ENCODE data around the gene IGF1R. TPM values are rescaled to one million over a fixed set of nuclear protein-coding genes. Genes with fewer than 3 reads are reported as not detected.

The IGF1R gene
- total and polyA plus RNA-seq, 2 of the 13 experiments (the other 11 are each of a cell fraction or from before 2014, with no cell fraction given): 15.9 to 18.4 TPM

GRCh38 chr15:98734466-98735199, 86.3 kb downstream of the IGF1R start (continued):
- TF ChIP-seq UBTF (CRISPR knock-in tag; IDR thresholded peaks at IDR 0.05) (no peak), ZNF761 (CRISPR knock-in tag; conservative IDR thresholded peaks at IDR 0.05) (no peak), SMAD9 (CRISPR knock-in tag; IDR thresholded peaks at IDR 0.05) (no peak), TCF7 (IDR thresholded peaks at IDR 0.05; ENCODE audit: low read depth) (peak; percentile 31; the same call in 1 of the 2 replicates), BCL6 (CRISPR knock-in tag; IDR thresholded peaks at IDR 0.05) (peak; percentile 35; the same call in 1 of the 2 replicates), LRRFIP1 (CRISPR knock-in tag; conservative IDR thresholded peaks at IDR 0.05) (no peak), NAIF1 (CRISPR knock-in tag; IDR thresholded peaks at IDR 0.05; ENCODE audit: borderline replicate concordance) (no peak), PATZ1 (CRISPR knock-in tag; IDR thresholded peaks at IDR 0.05) (no peak), ZBTB8A (CRISPR knock-in tag; IDR thresholded peaks at IDR 0.05; ENCODE audit: borderline replicate concordance, low read depth) (no peak), ZNF138 (CRISPR knock-in tag; IDR thresholded peaks at IDR 0.05; ENCODE audit: low read depth) (no peak), NR2F6 (IDR thresholded peaks at IDR 0.05) (peak; percentile 74), NR2F6 (CRISPR knock-in tag; IDR thresholded peaks at IDR 0.05) (peak; percentile 67; the same call in 1 of the 2 replicates), GATAD1 (CRISPR knock-in tag; IDR thresholded peaks at IDR 0.05) (no peak), ZNF878 (CRISPR knock-in tag; IDR thresholded peaks at IDR 0.05) (no peak), FOXJ3 (CRISPR knock-in tag; IDR thresholded peaks at IDR 0.05; ENCODE audit: borderline replicate concordance) (peak; percentile 72; the same call in 1 of the 2 replicates), KDM2A (CRISPR knock-in tag; IDR thresholded peaks at IDR 0.05; ENCODE audit: borderline replicate concordance, low read depth) (no peak), KMT2B (CRISPR knock-in tag; IDR thresholded peaks at IDR 0.05) (no peak), ISL2 (CRISPR knock-in tag; IDR thresholded peaks at IDR 0.05) (peak; percentile 40; the same call in 1 of the 2 replicates), PCBP2 (optimal IDR thresholded peaks at IDR 0.05; ENCODE audit: low read depth, low read length, poor library complexity, severe bottlenecking) (no peak), ZNF331 (CRISPR knock-in tag; IDR thresholded peaks at IDR 0.05) (peak; percentile 22; the same call in 1 of the 2 replicates), ZSCAN12 (CRISPR knock-in tag; IDR thresholded peaks at IDR 0.05) (no peak), ZNF143 (CRISPR knock-in tag; IDR thresholded peaks at IDR 0.05) (no peak)
- TF ChIP-seq, protein P1, sequence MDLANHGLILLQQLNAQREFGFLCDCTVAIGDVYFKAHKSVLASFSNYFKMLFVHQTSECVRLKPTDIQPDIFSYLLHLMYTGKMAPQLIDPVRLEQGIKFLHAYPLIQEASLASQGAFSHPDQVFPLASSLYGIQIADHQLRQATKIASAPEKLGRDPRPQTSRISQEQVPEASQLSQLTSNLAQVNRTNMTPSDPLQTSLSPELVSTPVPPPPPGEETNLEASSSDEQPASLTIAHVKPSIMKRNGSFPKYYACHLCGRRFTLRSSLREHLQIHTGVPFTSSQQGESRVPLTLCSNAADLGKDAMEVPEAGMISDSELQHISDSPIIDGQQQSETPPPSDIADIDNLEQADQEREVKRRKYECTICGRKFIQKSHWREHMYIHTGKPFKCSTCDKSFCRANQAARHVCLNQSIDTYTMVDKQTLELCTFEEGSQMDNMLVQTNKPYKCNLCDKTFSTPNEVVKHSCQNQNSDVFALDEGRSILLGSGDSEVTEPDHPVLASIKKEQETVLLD (CRISPR knock-in tag; IDR thresholded peaks at IDR 0.05; ENCODE audit: low read depth): no peak
